Renal pelvis (tissue), 3 donors: Measurements from ENCODE around the gene DNHD1. TPM values are rescaled to one million over a fixed set of nuclear protein-coding genes. Genes with fewer than 3 reads are reported as not detected.

Experiments used
- polyA plus RNA-seq, 3 donors: library from polyadenylated mRNA; unstranded; fragments of 120-200 nt; gene quantifications; one replicate each; pipeline ENCODE4 v1.2.1, GENCODE V29; 2013; ENCODE audit not compliant: insufficient read length in 3 of 3

DNHD1 gene
- polyA plus RNA-seq, 3 donors, result 5.9 to 13.2 (median 13.0) TPM

Other genes starting within 250 kb of the DNHD1 start
- gene CCKBR, start 237.4 kb upstream of the DNHD1 start, polyA plus RNA-seq, result under 1 TPM; 0.43 to 0.77 (median 0.68) TPM
- 10 to 100 TPM; 16.1 to 22.2 (median 20.9) TPM for gene CAVIN3, start 176.8 kb upstream of the DNHD1 start, polyA plus RNA-seq
- 10 to 100 TPM; 34.0 to 38.1 (median 35.5) TPM for gene SMPD1, start 106.8 kb upstream of the DNHD1 start, polyA plus RNA-seq
- 10 to 100 TPM; 62.7 to 65.3 (median 63.1) TPM for gene APBB1, start 78.2 kb upstream of the DNHD1 start, polyA plus RNA-seq
- gene HPX, start 56.3 kb upstream of the DNHD1 start, polyA plus RNA-seq, result 1 to 10 TPM; 3.1 to 6.6 (median 6.4) TPM
- gene TRIM3, start 23.3 kb upstream of the DNHD1 start, polyA plus RNA-seq, result 10 to 100 TPM; 24.8 to 32.2 (median 28.3) TPM
- gene ARFIP2, start 15.9 kb upstream of the DNHD1 start, polyA plus RNA-seq, result 10 to 100 TPM; 71.9 to 80.8 (median 77.5) TPM
- 10 to 100 TPM; 36.4 to 43.8 (median 37.9) TPM for gene TIMM10B, start 15.8 kb upstream of the DNHD1 start, polyA plus RNA-seq
- gene RRP8, start 106.3 kb downstream of the DNHD1 start, polyA plus RNA-seq, result 10 to 100 TPM; 17.5 to 29.9 (median 22.0) TPM
- 100 to 1,000 TPM; 159 to 167 (median 159) TPM for gene ILK, start 106.5 kb downstream of the DNHD1 start, polyA plus RNA-seq
- gene TAF10, start 114.9 kb downstream of the DNHD1 start, polyA plus RNA-seq, result 10 to 100 TPM; 68.8 to 96.0 (median 81.3) TPM
- gene TPP1, start 122.1 kb downstream of the DNHD1 start, polyA plus RNA-seq, result 100 to 1,000 TPM; 112 to 123 (median 120) TPM
- gene DCHS1, start 158.5 kb downstream of the DNHD1 start, polyA plus RNA-seq, result 10 to 100 TPM; 30.7 to 41.7 (median 40.5) TPM
- gene MRPL17, start 186.1 kb downstream of the DNHD1 start, polyA plus RNA-seq, result 10 to 100 TPM; 68.0 to 88.5 (median 79.3) TPM